Neutrophil (primary cell): ENCODE results near the gene TMEM204.

Experiments used
- H3K27ac ChIP-seq: fragments of 200-600 bp; sonication (generic); 2 replicates; pipeline ENCODE4 v1.5.1; 2016; ENCODE audit warnings: mild to moderate bottlenecking, moderate library complexity
- H3K27me3 ChIP-seq: fragments of 200-600 bp; sonication (generic); 2 replicates; pipeline ENCODE4 v1.6.0; 2016; ENCODE audit warnings: mild to moderate bottlenecking
- H3K36me3 ChIP-seq: fragments of 200-600 bp; sonication (generic); 2 replicates; pipeline ENCODE4 v1.5.1; 2017
- H3K4me1 ChIP-seq, 2 experiments: fragments of 200-600 bp in 1 of 2; sonication (generic) in 1 of 2; 1 replicate in 1 of 2; 2 replicates in 1 of 2; pipeline versions ENCODE4 v1.5.1 to v1.6.1; 2013 to 2016; ENCODE audit warnings: low read depth in 1 of 2, low read length in 1 of 2, mild to moderate bottlenecking in 1 of 2, moderate library complexity in 1 of 2; ENCODE audit not compliant: control insufficient read depth in 1 of 2, insufficient read depth in 1 of 2
- H3K4me3 ChIP-seq, 2 experiments: fragments of 200-600 bp in 1 of 2; sonication (generic) in 1 of 2; 1 replicate in 1 of 2; 2 replicates in 1 of 2; pipeline ENCODE4 v1.5.1; 2013 to 2016; ENCODE audit warnings: low read depth in 1 of 2, low read length in 1 of 2, mild to moderate bottlenecking in 1 of 2, moderate library complexity in 1 of 2
- H3K9me3 ChIP-seq: fragments of 200-600 bp; sonication (generic); 2 replicates; pipeline ENCODE4 v1.5.1; 2016
- CTCF ChIP-seq: fragments of 200-600 bp; sonication (generic); IDR thresholded peaks from 2 replicates; pipeline ENCODE4 v1.5.1; 2016; ENCODE audit warnings: antibody characterized with exemption

Gene TMEM204

GRCh38 chr16:1506494-1507213 lies 26.8 kb upstream of the TMEM204 start:
- Histone ChIP-seq H3K36me3 (peaks cover 72% of the 10 kb centered on the region), H3K27ac (no peak overlapping the region), H3K4me3 (no peak overlapping the region), H3K27me3 (no peaks in the 10 kb centered on the region), H3K9me3 (no peaks in the 10 kb centered on the region), H3K4me1 (no peaks in the 10 kb centered on the region)
- TF ChIP-seq CTCF, result no peak

GRCh38 chr16:1508494-1509187 lies 24.8 kb upstream of the TMEM204 start:
- H3K27ac ChIP-seq, result no peak overlapping the region
- H3K36me3 ChIP-seq, result peaks cover 52% of the 10 kb centered on the region
- no peaks in the 10 kb centered on the region for H3K4me1 ChIP-seq
- no peak overlapping the region for H3K4me3 ChIP-seq
- no peaks in the 10 kb centered on the region for H3K27me3 ChIP-seq
- no peak for TF ChIP-seq CTCF
- no peaks in the 10 kb centered on the region for H3K9me3 ChIP-seq

GRCh38 chr16:1509307-1510221 lies 23.9 kb upstream of the TMEM204 start:
- Histone ChIP-seq H3K4me1 (no peaks in the 10 kb centered on the region), H3K4me3 (no peak overlapping the region), H3K36me3 (peaks cover 49% of the 10 kb centered on the region), H3K27ac (no peak overlapping the region), H3K9me3 (no peaks in the 10 kb centered on the region), H3K27me3 (no peaks in the 10 kb centered on the region)
- TF ChIP-seq CTCF, result no peak

- TF ChIP-seq CTCF, result no peak
- Histone ChIP-seq H3K4me3 (no peak overlapping the region), H3K27ac (no peak overlapping the region), H3K9me3 (no peaks in the 10 kb centered on the region), H3K4me1 (no peaks in the 10 kb centered on the region), H3K36me3 (peaks cover 49% of the 10 kb centered on the region), H3K27me3 (no peaks in the 10 kb centered on the region)
Measured at GRCh38 chr16:1510272-1510671, 23.2 kb upstream of the TMEM204 start.

GRCh38 chr16:1510941-1511351 lies 22.5 kb upstream of the TMEM204 start:
- Histone ChIP-seq H3K27me3 (no peaks in the 10 kb centered on the region), H3K4me1 (no peaks in the 10 kb centered on the region), H3K36me3 (peaks cover 46% of the 10 kb centered on the region), H3K4me3 (no peak overlapping the region), H3K9me3 (no peaks in the 10 kb centered on the region), H3K27ac (no peak overlapping the region)
- no peak for TF ChIP-seq CTCF
